ENCODE data around the gene SORCS2.

DNA sequence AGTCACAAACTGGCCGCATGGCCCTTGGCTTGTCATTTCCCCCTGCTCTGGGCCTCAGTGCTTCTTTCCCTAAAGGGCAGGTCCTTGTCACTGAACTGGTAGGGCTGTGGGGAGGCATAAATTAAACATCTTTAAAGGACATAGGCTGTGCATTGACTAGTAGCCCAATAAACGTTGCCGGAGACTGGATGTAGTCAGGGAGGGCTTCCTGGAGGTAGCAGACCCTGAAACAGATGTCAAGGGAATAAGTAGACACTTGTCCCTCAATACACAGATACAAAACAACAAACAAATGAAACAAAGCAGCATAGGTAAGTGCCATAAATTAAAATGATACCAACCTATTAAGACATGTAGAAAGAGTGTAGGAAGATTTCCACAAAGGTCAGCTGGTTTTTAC lies 314.2 kb downstream of the SORCS2 start:
- no peak for TF ChIP-seq TAF1 (IDR thresholded peaks at IDR 0.05; ENCODE audit: low read depth)
- TF ChIP-seq CEBPB (IDR thresholded peaks at IDR 0.05), result no peak
- no peak for TF ChIP-seq EP300 (IDR thresholded peaks at IDR 0.05; ENCODE audit: borderline replicate concordance)

Measured in Ishikawa (cell line).